Activated naive CD4-positive, alpha-beta T cell (primary cell): ENCODE measurements around the gene TREML4.
"Not testable (repeated sequence)": the region's sequence is repeated elsewhere in the genome, so short reads cannot be mapped to it uniquely, and the experiment has no call there.

Experiments used
- DNase-seq, 4 experiments: peaks; one replicate each; lab custom pipeline; 2025; lab: John Stamatoyannopoulos, UW

Gene TREML4

GRCh38 chr6:41204156-41204555 is 24.0 kb upstream of the TREML4 start:
- no peak for DNase-seq

- DNase-seq, result no peak
Measured at GRCh38 chr6:41208439-41209106, 19.6 kb upstream of the TREML4 start.

DNA sequence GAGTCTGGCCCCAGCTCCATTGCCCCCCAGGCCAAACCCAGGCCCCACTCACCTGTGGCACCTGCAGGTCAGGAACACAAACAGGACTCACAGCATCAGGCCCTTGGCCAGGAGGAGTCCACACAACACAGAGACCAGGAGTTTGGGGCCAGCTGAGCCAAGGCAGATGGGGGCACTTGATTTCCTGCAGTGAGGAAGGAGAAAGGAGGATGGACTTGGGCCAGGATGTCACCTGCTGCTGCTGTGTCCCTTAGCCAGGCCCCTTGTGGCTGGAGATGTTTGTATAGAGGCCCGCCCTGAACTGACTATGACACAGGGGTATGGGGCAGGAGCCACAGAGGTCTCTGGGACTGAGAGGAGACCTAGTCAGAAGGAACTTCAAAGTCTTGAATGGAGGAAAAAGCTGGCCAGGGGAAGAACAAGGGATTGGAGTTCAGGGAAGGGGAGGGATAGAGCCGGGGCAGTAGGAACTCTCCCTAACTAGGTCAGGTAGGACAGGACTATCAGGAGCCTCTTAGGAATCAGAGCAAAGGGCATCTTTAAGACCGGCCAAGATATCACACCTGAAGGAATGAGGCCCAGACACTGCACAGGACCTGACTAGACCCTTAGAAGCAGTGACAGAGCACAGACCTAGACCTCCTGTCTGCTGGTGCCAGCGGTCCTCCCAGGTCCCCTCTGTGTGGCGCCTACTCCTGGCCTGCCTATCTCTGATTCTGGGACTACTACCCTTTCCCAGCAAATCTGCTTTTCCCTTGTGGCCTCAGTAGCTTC is 18.4 kb upstream of the TREML4 start:
- DNase-seq, result no peak

DNA sequence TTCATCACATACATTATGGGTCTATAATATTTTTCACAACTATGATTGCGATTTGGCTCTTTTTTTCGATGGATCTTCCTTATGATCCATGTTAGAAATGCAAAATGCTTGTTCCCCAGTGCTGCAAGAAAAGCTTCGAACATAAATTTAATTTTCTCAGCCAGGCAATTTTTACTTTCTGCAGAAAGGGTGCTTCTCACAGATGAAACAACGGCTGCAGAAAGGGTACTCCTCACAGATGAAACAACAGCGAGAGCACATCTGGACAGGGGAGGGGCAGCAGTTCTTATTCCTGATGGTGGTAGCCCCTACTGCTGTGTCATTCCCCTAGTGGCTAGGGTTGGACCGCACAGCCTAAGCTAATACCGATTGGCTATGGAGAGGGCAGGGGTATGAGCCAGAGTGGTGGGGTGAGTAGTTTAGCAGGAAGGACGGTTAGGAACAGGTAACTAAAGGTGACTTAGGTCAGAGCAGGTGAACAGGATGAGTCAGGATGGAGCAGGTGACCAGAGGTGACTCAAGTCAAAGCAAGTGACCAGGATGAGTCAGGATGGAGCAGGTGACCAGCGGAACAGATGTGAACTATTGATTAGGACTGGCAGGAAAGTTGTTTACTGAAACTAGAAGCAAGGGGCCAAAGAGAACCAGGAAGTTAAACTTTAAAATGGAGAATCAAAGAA is 13.4 kb upstream of the TREML4 start:
- no peak for DNase-seq

DNA sequence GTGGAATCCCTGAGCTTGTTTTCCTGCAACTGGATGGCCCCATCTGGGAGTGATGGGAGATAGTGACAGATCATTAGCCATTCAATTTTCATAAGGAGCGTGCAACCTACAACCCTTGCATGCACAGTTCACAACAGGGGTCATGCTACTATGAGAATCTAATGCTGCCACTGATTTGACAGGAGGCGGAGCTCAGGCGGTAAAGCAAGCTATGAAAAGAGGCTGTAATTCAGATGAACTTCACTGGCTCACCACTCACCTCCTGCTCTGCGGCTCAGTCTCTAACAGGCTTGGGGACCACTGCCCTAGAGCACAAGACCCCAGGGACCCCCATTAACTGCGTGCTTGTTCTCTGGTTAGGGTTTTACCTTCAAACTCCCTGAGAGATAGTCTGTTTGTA is 12.4 kb upstream of the TREML4 start:
- DNase-seq, result no peak

- no peak for DNase-seq
Measured at GRCh38 chr6:41216616-41217015, 11.5 kb upstream of the TREML4 start.

DNA sequence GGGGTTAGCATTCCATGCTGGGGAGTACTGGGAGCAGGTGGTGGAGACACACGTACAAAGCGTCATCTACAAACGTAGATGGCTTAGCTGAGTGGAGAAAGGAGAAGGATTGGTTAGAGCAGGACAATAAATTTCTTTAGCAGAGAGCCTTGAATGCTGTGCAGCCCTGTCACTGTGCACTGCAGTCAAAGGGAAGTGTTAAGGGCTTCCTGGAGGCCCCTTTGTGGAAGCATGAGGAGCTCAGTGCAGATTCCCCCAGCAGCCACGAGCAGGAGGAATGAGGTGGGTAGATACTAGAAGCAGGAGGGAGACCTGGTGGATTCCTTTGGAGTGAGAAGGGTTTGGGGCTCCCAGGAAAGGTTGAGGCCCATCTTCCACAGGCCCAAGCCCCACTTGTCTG is 6.1 kb upstream of the TREML4 start:
- DNase-seq, result no peak

DNA sequence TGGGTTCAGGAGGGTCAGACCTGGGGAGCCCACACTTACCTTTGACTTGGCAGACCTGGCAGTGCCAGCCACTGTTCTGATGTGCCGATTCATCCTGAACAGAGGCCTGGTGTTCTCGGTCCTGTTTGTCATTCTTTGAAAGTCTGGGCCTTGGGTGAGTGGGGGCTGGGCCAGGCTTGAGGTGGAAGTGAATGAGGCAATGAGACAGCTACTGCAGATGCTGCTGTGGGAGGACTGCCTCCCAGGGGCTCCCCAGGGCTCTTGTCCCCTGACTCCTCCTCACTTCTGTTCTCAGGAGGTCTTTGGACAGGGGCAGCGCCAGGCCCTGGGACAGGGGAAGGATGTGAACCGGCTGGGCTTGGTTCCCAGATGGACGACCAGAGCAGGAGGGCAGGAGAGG is 5.6 kb upstream of the TREML4 start:
- DNase-seq, result no peak

DNA sequence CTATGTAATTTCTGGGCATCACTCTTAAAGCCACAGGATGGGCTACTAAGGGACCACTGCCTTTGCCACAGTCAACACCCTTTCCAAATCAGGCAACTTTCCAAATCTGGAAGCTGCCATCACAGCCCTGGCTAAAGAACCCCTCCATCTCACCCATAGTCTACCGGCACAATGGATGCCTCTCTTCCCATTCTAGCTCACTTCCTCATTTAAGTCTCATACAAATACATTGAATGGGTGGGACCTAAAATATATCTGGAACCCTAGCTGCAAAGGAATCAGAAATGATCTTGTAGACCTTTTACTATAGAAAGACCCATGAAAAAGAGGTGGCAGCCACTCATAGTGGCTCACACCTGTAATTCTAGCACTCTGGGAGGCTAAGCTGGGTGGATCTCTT is 3.3 kb upstream of the TREML4 start:
- DNase-seq, result no peak

DNA sequence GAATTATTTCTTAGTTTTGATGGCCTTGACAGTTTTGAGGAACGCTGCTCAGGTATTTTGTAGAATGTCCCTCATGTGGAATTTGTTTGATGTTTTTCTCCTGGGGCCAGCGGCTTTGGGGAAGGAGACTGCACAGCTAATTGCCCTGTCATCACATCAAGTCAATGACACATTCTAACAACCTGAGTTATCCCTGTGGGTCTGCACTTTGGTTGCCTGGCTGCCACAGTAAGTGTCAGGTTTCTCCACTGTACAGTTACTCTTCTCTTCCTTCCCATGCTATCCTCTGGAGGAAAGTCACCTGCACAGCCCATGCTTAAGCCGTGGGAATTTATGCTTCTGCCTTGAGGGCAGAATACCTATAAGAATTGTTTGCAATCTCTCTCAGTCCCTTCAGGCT is 1.4 kb upstream of the TREML4 start:
- DNase-seq, result no peak

- DNase-seq, result no peak
Measured at GRCh38 chr6:41228616-41229015, 467 bp downstream of the TREML4 start.

GRCh38 chr6:41229721-41230120 is 1.6 kb downstream of the TREML4 start:
- no peak for DNase-seq

GRCh38 chr6:41231246-41231645 is 3.1 kb downstream of the TREML4 start:
- no peak for DNase-seq

DNA sequence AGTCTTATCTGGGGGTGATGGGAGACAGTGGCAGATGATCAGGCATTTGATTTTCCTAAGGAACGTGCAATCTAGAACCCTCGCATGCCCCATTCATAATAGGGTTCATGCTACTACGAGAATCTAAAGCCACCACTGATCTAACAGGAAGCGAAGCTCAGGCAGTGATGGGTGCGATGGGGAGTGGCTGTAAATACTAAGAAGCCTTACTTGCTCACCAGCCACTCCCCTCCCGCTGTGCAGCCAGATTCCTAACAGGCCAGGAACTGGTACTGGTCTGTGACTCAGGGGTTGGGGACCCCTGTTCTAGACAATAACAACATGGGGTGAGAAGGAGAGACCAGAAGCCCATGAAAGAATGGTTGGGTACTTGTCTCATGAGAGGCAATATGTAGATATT is 4.5 kb downstream of the TREML4 start:
- DNase-seq, result no peak

DNA sequence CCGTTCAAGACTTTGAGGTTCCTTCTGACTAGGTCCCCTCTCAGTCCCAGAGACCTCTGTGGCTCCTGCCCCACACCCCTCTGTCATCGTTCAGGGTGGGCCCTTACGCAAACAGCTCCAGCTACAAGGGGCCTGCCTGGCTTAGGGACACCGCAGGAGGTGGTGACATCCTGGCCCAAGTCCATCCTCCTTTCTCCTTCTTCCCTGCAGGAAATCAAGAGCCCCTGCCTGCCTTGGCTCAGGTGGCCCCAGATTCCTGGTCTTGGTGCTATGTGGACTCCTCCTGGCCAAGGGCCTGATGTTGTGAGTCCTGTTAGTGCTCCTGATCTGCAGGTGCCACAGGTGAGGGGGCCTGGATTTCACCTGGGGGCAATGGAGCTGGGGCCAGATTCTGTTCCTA is 8.1 kb downstream of the TREML4 start:
- DNase-seq, result no peak

- DNase-seq, result no peak
Measured at GRCh38 chr6:41237128-41237527, 9.0 kb downstream of the TREML4 start.

GRCh38 chr6:41239467-41240159 is 11.5 kb downstream of the TREML4 start:
- DNase-seq, result no peak

DNA sequence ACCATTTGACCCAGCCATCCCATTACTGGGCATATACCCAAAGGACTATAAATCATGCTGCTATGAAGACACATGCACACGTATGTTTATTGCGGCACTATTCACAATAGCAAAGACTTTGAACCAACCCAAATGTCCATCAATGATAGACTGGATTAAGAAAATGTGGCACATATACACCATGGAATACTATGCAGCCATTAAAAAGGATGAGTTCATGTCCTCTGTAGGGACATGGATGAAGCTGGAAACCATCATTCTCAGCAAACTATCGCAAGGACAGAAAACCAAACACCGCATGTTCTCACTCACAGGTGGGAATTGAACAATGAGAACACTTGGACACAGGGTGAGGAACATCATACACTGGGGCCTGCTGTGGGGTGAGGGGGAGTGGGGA is 18.4 kb downstream of the TREML4 start:
- not testable (repeated sequence) for DNase-seq

GRCh38 chr6:41247288-41247865 is 19.2 kb downstream of the TREML4 start:
- no peak for DNase-seq

GRCh38 chr6:41247882-41248705 is 19.9 kb downstream of the TREML4 start:
- no peak for DNase-seq

DNA sequence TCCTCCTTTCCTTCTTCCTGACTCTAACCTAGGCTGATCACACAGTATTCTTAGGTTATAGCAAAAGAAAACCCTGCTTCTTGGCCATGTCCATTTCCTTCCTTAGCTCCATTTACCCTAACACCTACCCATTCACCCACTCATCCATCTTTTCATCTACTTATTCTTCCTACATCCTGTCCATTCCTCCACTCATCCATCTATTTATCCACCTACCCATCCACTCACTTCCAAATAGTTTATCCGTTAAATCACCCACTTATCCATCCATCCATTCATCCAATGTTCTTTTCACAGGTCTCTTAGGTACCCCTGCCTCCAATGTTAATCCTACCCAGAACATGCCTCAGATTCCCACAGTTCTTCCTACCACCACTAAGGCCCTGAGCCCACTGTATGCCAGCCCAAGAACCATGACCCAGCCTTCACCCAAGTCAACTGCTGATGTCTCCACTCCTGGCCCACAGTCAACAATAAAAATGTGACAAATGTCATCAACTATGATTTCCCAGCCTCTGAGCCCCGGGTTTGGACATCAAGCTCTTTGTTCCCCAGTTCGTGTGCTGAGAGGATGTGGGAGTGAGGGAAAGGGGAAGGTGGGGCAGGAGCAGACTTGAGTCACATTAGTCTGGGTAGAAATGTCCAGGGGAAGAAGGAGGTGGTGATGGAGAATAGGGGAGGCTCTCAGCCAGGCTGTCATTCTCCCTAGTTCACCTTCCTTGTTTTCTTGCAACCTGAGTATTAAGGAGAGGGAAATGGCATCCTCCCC is 24.4 kb downstream of the TREML4 start:
- DNase-seq, result no peak
